Lower leg skin (tissue), 3 donors: ENCODE measurements around the gene CENPE.

Source experiments
- POLR2A ChIP-seq, 2 donors: fragments of 450-650 bp; IDR thresholded peaks; one replicate each; pipeline ENCODE4 v1.6.1; 2016 to 2017; ENCODE audit warnings: antibody characterized with exemption in 2 of 2, mild to moderate bottlenecking in 1 of 2, moderate library complexity in 1 of 2
- TF ChIP-seq, protein P1 (sequence below), 3 donors: fragments of 450-650 bp; IDR thresholded peaks; one replicate each; pipeline ENCODE4 v1.5.1; 2016; ENCODE audit warnings: antibody characterized with exemption in 3 of 3, mild to moderate bottlenecking in 3 of 3, moderate library complexity in 2 of 3

DNA sequence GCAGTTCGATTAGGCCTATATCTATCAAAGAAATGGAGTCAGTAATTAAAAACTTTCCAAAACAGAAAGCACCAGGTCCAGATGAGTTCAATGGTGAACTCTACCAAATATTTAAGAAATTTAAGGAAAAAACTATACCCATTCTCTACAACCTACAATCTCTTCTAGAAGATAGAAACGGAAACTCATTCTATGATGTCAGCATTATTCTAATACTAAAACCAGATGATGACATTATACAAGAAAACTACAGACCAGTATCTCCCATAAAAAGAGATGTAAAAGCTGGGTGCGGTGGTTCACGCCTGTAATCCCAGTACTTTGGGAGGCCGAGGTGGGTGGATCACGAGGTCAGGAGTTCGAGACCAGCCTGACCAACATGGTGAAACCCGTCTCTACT, 69.0 kb downstream of the CENPE start:
- TF ChIP-seq, protein P1, sequence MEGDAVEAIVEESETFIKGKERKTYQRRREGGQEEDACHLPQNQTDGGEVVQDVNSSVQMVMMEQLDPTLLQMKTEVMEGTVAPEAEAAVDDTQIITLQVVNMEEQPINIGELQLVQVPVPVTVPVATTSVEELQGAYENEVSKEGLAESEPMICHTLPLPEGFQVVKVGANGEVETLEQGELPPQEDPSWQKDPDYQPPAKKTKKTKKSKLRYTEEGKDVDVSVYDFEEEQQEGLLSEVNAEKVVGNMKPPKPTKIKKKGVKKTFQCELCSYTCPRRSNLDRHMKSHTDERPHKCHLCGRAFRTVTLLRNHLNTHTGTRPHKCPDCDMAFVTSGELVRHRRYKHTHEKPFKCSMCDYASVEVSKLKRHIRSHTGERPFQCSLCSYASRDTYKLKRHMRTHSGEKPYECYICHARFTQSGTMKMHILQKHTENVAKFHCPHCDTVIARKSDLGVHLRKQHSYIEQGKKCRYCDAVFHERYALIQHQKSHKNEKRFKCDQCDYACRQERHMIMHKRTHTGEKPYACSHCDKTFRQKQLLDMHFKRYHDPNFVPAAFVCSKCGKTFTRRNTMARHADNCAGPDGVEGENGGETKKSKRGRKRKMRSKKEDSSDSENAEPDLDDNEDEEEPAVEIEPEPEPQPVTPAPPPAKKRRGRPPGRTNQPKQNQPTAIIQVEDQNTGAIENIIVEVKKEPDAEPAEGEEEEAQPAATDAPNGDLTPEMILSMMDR (IDR thresholded peaks at IDR 0.05), result no peak
- TF ChIP-seq POLR2A (IDR thresholded peaks at IDR 0.05), result no peak
